Cortex of kidney (tissue), 1 donor: ENCODE data around the gene RNF224.
"Not testable (repeated sequence)": the region's sequence is repeated elsewhere in the genome, so short reads cannot be mapped to it uniquely, and the experiment has no call there.

Experiments
- DNase-seq: peaks from one replicate; lab custom pipeline; 2025; lab: John Stamatoyannopoulos, UW

Gene RNF224

DNA sequence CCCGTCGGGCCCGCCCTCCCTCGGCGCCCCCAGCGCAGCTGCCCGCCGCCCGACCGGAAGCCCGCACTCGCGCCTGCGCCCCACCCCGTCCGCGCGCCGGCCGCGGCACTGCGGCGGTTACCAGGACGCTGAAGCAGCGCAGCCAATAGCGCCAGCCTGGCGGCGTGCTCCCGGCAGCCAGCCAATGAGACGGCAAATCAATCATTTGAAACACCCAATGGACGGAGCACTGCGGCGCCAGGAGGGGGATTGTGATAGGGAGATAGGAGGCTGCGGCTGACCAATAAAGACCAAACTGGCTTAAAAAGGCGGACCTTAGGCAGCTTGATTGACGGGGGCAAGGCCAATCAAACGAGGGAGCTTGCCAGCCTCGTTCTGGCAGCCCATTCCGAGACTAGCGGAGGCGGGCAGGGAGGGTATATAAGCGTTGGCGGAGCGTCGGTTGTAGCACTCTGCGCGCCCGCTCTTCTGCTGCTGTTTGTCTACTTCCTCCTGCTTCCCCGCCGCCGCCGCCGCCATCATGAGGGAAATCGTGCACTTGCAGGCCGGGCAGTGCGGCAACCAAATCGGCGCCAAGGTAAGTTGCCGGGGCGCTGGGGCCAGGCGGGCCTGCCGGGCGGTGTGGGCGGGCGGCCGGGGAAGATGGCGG, 13.7 kb downstream of the RNF224 start, which contains the start of gene TUBB4B:
TSS of gene TUBB4B (plus strand) at position 447 of the 649 bp plus-strand sequence. CDS start at position 521, 74 bp downstream.
- no peak for DNase-seq

DNA sequence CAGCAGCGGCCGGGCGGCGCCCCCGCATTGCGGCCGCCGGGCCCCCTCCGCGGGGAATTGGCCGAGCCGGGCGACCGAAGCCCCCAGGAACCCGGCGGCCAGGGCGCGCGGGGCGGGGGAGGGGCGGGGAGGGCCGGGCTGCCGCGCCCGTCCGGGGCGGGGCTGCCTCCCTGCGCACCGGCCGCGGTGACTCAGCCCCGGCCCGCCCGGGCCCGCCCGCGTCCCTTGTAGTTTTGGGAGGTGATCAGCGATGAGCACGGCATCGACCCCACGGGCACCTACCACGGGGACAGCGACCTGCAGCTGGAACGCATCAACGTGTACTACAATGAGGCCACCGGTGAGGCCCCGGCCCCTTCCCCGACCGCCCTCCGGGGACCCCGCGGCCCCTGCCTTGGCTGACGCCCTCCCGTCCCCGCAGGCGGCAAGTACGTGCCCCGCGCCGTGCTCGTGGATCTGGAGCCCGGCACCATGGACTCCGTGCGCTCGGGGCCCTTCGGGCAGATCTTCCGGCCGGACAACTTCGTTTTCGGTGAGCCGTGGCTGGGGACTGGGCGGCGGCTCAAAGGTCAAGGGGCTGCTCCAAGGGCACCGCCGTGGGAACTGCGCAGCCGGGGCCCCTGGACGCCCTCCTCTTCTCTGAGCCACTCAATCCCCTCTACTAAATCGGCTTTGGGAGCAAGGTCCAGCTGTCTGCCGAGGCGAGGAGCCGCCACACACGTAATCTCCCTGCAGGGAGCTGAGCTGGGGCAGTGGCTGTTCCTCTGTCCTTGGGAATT, 14.4 kb downstream of the RNF224 start:
- no peak for DNase-seq

DNA sequence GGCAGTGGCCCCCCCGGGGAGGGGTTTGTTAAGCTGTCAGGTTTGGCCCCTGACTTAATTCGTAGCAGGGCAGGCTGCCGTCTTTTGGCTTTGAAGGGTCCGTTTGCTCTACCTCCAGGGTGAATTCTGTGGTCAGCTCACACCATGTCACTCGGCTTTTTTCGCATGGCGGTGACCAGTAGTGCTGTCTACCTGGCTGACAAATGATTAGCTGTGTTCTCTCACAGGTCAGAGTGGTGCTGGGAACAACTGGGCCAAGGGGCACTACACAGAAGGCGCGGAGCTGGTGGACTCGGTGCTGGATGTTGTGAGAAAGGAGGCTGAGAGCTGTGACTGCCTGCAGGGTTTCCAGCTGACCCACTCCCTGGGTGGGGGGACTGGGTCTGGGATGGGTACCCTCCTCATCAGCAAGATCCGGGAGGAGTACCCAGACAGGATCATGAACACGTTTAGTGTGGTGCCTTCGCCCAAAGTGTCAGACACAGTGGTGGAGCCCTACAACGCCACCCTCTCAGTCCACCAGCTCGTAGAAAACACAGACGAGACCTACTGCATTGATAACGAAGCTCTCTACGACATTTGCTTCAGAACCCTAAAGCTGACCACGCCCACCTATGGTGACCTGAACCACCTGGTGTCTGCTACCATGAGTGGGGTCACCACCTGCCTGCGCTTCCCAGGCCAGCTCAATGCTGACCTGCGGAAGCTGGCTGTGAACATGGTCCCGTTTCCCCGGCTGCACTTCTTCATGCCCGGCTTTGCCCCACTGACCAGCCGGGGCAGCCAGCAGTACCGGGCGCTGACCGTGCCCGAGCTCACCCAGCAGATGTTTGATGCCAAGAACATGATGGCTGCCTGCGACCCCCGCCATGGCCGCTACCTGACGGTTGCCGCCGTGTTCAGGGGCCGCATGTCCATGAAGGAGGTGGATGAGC, 15.2 kb downstream of the RNF224 start:
- DNase-seq, result no peak

DNA sequence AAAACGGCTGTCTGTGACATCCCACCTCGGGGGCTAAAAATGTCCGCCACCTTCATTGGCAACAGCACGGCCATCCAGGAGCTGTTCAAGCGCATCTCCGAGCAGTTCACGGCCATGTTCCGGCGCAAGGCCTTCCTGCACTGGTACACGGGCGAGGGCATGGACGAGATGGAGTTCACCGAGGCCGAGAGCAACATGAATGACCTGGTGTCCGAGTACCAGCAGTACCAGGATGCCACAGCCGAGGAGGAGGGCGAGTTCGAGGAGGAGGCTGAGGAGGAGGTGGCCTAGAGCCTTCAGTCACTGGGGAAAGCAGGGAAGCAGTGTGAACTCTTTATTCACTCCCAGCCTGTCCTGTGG, 15.9 kb downstream of the RNF224 start:
- not testable (repeated sequence) for DNase-seq

DNA sequence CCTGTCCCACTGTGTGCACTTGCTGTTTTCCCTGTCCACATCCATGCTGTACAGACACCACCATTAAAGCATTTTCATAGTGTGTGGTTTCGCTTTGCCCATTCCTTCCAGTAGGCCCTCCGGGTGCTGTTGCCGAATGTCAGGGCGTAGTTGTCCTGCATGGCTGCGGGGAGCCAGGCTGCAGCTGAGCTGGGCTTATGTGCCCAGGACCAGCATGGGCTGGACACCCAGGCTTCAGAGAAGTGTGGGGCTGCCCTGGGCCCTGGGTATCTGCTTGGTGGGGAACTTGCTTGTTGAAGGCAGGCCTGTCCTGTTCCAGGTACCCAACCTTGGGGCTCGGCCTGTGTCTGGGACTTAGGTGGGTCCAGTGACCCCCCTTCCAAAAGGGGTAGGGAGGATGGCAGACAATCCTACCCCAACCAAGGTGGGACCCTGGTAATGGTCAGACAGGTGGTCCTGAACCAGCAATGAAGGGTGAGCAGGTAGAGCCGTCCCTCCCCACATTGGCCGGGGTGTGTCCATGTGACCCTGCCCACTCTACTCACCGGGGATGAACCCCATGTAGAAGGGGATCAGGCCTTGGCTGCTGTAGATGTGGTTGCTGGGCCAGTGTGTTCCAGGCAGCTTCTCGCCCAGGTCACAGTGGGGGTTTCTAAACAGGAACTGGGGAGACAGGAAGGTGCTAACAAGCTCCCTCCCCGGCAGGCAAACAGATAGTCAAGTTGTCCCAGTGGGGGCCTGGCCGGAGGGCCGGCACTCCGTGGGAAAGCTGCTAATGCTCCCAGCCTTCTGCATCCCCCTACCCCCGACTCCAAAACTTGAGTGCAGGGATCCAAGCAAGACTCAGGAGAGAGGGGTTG, 16.6 kb downstream of the RNF224 start:
- DNase-seq, result no peak

DNA sequence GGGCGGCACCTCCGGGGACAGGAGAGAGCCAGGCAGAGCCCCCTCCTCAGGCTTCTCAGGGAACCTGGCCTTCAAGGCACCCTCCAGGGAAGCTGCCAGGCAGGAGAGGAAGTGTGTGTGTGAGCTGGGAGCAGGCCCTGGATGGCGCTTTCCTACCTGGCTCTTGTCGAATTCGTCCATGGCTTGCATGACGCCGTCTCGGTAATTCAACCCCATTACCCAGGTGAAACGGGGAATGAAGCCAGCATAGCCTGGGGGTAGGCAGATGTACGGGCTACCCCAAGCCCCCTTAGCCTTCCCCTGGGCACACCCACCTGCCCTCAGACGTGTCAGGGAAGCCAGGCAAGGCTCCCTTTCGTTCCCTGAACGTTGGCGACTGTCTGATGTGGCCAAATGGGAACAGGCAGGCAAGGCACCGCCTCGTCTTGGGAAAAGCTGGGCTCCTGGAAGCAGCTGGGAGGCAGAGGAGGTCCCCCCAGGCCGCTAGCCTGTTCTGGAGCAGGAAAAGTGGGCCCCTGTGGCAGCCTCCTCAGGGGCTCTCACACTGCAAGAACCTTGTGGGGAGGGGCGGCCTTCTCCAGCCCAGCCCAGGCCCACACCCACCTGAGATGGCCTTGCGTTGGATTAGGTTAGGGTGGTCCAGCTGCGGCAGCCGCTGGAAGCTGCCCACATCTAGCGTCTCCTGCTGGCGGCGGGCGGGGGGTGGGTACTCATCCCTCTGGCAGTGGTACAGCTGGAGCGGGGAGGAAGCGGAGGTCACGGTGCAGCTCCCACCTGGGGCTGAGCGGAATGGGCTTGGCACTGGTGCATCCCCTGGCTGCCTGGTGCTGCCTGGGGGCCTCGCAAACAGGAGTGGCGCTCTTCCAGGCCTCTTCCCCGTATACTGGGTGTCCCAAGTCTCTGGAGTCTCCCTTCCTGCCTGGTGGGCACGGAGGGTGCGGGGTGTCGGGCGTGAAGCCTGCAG, 17.5 kb downstream of the RNF224 start:
- no peak for DNase-seq

DNA sequence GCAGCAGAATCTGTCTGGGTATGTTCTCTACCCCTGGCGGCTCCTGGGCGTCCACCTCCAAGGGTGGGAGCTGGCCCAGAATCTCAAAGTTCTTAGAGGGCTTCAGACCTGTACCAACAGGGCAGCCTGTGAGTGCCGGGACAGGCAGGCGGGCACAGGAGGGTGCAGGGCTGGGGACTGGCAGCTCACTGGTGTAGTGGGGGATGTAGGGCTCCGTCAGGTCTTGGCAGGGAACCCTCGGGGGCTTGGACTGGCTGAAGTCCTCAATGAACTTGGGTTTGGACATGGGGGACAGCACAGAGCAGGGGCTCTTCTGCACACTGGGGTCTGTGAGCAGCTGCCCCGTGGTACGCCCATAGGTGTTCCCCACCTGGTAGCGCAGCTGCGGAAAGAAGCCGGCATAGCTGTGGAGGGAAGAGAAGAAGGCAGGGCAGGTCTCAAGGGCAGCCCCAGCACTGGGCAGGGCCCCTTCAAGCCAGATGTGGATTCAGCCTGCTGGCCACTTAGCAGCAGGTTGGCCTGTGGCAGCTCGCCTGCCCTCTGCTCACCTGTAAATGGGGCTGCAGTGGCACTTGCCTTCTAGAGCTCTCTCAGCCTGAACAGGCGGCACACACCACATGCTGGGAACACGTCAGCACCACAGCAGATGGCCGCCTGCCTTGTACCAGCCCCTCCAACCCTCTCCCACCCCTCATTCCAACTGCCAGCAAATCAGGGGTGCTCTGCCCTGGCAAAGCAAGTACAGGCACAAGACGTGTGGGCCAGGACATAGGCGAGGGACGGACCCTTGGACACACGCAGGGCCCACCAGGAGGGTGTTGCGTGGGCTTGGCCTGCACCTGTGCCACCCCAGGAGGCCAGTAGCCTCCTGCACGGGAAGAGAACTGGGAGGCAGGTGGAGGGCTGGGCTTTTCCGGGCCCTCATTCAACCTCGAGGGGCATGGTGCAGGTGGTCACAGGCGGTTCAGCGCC, 18.4 kb downstream of the RNF224 start:
- no peak for DNase-seq

DNA sequence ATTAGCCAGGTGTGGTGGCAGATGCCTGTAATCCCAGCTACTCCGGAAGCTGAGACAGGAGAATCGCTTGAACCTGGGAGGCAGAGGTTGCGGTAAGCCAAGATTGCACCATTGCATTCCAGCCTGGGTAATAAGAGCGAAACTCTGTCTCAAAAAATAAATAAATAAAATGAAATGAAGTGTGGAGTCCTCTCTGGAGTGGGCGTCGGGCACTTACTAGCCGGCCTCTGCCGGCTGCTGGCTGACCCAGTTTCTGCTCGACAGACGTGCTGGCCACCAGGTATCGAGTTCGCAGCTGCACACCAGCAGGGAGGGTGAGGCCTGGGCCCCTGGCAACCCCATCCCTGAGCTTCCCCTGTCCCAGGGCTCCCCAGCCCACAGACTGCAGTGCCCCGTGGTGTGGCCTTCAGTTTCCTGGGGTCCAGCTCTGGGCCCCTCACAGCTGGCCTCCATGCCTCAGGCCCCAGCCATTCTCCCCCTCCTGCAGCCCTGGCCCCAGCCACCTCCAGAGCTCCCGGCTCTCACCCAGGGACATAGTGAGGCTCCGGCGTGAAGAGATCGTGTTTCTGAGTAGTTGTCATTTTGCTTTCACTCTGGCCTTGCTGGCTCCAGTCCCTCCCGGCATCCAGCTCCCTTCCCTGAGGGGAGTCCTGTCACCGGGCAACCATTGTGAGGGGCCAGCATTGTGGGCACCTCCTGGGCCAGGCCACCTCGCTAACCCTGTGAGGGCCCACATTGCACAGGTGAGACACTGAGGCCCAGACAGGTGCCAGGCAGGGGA, 20.0 kb downstream of the RNF224 start:
- no peak for DNase-seq

DNA sequence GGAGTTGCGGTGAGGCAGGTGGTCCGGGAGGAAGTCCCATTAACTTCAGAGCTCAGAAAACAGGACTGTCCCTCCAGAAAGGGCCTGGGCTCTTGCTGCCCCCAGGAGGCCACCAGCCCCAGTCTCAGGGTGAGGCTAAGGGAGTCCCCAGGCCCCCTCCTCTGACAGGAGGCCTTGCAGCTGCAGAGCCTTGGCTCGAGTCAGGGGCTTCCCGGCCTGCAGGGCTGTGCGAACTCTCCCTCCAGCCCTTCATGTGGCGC, 20.5 kb downstream of the RNF224 start:
- DNase-seq, result no peak

DNA sequence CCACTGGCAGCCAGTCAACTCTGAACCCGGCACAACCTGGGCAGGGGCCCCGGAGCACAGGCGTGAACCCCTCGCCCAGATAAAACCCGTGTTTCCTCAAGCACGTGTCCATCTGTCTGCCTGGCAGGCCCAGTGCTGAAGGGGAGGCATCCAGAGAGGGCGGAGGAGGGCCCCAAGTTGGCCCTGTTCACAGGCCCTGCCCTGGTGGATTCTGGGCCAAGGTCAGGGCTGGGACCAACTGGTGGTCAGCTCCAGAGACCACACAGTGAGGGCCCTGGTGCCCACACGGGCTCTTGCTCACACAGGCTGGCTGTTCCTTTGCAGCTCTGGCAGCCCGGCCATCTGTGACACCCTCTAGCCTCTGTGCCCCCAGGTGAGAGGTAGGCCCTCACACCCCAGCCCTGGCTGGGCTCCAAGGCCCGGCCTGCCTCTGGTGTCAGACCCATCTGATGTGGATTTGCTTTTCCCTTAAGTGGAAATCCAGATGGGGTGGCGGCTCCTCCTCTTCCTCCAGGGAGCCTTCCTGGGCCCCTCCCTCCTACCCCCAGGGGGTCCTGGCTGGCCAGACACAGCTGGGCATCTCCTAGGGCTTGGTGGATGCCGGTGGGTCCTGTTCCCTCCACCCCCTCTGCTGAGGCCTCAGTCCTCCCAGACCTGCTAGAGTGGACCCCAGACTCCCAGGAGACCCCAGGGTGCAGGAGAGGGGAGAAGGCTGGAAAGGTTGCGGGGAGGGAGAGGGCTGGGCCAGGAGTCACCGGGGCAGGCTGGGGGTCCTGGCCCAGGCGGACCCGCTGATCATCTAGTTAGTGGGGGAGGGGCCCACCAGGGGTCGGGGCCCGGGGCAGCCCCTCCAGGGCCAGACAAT, 23.3 kb downstream of the RNF224 start:
- DNase-seq, result no peak

DNA sequence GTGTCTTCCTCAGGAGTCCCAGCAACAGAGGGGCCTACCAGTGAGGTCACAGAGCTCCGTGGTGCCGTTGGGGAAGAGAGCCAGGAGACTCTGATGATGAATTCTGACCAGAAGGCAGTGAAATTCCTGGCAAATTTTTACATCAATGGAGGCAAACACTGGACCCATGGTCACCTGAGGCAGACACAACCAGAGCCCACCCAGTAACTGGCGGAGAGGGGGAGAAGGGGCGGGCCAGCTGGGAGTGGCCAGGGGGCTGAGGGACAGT, 23.8 kb downstream of the RNF224 start, which contains the start of gene STPG3:
TSS of gene STPG3 (plus strand) at position 93 of the 268 bp plus-strand sequence. CDS start at position 94, 1 bp downstream.
- no peak for DNase-seq

DNA sequence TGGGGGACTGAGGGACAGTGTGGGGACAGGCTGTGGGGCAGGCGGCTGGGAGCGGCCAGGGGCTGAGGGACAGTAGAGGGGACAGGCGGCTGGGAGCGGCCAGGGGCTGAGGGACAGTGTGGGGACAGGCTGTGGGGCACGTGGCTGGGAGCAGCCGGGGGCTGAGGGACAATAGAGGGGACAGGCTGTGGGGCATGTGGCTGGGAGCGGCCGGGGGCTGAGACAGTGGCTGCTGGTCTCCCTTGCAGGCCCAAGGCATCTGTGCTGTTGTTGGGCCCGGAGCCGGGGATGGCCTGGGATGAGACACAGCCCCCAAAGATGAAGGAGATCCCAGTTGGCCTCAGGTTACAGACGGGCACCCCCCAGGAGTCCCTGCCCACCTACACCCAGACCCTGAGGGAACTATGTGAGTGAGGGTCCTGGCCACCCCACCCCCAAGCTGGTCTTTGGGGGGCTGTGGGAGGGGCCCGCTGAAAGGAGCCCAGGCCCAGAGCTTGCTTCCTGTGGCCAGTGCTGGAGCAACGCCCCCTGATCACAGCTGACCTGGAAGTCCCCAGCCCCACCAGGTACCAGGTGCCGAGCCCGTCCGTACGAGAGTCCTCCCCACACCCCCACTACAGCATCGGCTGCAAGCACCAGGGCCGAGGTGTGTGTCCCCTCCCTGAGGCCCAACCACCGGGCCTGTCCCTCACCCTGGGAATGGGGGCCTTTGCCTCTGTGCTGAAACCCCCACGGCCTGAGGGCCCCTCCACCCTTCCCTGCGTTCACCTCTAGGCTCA, 24.4 kb downstream of the RNF224 start:
- no peak for DNase-seq

DNA sequence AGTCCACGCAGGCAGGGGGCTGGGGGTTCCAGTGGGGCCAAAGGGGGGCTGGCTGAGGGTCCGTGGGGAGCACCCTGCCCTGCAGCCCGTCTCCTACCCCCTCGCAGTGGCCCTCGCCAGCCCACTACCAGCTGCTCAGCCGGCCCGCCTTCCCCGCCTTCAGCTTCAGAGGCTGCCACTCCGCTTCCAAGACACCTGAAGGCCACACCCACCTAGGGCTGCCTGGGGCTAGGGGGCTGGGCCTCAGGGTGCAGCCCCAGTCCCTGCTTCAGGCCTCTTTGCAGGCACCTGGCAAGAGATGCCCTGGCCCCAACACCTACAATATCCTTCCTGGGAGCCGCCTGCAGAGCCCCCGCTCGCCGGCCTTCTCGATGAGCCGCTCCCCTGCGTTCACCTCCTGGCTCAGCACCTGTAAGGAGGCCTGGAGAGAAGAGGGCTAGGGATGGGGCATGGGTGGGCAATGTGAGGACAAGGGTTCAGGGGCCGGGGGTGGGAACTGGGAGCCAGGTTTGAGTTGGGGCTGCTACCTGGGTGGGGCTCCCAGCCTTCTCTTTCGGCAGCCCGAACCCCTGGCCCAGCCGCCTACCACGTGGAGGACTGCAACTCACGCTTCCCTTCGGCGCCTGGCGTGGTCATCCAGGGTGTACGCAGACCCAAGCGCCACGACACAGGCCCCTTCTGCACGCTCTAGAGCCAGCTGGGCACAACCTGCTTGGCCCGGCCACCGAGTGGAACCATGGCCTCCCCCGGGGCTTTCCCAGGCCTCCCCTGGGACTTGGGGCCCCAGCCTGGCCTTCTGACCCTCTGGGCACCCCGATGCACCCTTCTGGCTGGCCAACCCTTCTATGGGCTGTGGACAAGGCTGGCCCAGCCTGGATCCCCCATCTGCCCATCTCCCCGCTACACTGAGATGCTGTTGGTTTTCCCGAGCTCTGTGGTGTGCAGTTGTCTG, 25.5 kb downstream of the RNF224 start:
- DNase-seq, result no peak

DNA sequence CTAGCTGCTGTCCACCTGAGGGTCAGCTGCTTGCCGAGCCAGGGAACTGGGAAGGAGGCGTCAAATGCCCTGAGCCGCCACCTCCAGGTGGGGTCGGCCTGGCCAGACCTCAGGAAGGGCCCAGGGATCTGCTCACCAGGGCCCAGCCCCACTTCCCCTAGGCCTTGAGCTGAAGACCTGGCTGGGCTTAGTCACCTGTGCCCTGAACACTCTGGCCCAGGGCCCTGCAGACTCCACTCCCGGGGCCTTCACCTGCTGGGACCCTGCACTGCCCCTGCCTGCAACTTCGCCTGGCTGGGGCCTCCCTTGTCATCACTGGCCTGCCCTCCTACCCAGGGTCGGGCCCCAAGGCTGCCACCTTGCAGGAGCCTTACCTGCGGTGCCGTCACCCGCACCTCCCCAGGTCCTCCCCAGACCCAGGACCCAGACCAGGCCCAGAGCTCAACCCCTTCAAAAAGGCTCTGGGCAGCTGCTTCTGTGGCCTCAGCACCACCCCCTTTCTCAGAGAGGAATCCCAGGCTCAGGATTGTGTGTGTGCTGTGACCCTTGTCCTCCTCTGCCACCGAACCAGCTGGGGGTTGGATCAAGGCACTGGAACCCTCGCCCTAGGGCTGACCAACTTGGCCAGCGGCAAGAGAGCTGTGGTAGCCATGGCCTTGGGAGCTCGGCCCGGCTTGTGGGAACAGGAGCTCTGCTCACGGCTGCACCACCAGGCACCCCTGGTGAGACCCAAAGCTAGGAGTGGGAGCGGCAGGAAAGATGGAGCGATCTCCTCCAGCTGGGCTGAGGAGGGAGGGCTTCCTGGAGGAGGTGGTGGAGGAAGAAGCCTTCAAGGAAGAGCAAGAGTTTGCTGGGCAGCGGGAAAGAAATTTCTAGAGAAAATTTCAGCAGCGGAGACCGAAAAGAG, 26.7 kb downstream of the RNF224 start:
- DNase-seq, result no peak
